NCI-H82 (cell line): ENCODE measurements around the gene ARHGAP20.
A peak's percentile ranks its signal among the peaks of the same experiment; 100 is the strongest.

Source experiments
- DNase-seq: peaks from one replicate; lab custom pipeline; 2025; lab: John Stamatoyannopoulos, UW

The ARHGAP20 gene

DNA sequence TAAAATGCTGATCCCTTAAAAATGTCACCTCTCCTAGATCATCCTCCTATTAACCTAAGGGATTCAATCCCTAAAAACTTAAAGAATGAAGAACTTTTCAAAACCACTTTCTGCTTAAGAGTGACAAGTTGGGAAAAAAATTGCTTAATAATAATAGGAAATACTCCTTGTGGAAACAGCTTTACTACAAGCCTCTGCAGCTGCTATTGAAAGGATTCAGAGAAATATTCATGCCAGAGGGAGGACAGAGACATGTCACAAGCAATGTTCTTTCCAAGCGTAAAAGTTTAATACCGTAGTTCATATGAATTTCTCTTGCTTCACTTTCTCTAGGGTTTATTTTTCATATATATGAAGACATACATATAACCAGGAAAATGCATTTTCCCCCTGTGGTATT, 98.2 kb downstream of the ARHGAP20 start:
- DNase-seq = no peak

DNA sequence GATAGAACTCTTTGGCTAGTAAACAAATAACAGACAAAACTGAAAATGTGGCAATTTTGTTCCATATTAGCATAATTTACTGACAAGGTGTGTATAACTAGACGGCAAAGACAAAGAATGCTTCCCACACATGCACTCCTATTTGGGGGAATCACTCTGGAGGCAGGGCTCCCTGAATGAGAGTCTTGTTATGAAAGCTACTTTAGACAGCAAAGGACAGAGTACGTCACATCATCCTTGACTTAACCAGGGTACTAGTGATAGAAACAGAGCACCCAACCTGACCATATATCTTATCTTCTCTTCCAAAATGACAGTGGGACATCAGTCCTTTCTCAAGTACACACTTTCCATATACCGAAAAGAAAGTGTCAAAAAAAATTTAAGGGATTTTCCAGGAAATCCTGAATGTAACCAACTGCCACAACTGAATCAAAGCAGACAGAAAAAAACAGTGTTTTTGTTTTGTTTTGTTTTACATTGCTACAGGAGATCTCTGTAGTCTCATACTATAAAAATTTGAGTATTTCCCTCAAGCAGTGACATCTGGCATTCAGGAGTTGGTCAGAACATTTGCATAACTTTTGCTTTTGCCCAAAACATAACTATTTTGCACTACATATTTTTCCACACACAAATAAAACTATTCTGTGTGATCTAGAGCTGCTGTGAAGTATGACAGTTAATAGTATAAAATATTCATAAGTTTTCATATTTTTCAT, 98.9 kb downstream of the ARHGAP20 start:
- DNase-seq = no peak

DNA sequence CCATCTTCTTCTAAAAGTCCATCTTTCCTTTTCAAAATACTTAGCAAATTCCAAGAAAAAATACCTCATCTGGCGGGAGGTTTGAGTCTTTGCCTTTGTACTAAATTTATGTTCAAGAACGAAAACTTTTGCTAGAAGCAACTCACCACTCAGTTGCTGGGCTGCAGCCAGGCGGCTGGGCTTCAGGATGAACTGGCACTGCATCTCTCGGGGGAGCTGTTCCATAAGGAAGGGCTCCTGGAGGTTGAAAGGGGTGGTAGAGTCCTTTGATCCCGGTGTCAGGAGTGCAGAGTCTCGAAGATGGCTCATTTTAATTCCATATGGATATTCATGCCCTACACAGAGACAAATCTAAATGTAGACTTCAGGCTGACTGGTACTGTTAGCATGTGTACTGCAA, 105.8 kb downstream of the ARHGAP20 start:
- DNase-seq = peak; percentile 6

DNA sequence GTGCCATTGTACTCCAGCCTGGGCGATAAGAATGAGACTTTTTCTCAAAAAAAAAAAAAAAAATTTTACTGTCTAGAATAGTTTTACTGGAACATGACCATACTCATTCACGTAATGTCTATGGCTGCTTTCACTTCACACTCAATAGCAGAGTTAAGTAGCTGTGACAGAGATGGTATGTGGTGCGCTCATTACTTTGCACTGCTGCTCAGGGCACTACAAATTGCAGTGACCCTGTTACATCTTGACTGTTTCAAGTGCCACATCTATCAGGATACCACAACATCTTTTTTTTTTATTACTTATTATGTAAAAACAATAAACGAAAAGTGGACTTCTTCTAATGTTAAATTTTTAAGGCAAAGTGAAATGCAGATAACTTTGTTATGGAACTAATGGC, 110.3 kb downstream of the ARHGAP20 start:
- DNase-seq = no peak

DNA sequence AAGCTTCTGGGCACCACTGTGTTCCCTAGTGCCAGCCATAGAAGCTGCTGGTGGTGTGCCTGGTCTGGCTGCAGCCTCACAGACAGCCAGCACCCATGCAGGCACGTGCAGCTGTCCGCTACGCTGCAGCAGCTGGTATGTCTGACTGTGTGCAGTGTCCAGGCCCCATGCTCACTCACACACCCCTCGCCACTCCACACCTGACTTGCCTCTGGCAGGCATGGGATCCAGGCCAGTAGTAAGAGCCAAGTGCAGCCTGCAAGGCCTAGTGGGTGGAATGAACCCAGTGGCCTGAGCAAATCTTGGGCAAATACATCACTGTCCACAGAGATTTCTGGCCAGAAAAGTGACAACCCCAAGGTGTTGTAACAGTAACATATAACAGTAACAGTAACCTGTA, 111.9 kb downstream of the ARHGAP20 start:
- no peak for DNase-seq

DNA sequence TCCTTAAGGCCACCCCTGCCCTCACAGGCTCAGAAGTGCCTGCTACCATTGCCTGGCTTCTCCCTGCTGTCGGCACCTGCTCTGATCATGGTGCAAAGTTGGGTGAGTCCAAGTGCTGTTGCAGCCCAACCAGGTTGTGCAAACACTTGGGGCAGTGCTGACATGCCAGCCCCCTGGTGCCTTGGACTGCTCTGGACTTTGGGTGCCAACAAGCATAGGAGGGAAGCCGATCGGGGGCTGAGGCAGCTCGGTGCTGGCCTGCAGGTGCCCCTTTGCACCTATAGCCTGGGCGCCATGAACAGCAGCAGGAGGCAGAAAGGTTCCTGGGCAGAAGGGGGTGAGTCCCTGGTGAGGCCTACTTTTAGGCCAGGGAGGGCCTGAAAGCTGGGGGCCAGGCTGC, 113.0 kb downstream of the ARHGAP20 start:
- no peak for DNase-seq

DNA sequence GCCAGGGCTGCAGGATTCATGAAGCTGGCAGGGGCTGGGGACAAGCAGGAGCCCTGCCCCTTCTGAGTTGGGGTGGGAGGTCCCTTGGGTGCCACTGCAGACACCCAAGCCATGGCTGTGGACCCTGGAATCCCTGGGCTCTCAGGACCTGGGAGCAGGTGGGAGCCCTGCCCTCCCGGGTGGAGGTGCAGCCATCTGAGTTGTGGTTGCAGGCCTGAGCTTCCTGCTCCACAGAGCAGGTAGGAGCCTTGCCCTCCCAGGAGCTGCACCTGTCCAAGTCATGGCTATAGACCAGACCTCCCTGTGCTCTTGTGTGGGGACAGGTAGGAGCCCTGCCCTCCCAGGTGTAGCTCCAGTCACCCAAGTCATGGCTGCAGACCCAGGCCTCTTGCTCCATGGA, 113.5 kb downstream of the ARHGAP20 start:
- no peak for DNase-seq

DNA sequence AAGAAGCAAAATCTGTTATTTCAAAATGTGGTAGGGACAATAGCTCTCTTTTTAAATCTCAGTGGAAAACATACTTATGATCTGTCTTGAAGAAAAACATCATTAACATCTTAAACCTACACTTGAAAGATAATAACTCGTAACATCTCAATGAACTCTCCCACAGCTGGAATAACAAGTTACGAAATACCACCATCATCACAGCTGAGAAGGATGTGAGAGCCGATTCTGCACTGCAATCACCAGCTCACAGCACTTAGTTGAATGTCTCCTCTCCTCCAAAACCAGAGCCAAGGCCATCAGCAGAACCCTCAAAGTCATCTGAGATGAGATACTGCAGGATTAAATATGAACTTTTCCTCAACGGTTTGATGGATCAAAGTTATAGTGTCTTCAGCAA, 124.3 kb downstream of the ARHGAP20 start:
- no peak for DNase-seq

DNA sequence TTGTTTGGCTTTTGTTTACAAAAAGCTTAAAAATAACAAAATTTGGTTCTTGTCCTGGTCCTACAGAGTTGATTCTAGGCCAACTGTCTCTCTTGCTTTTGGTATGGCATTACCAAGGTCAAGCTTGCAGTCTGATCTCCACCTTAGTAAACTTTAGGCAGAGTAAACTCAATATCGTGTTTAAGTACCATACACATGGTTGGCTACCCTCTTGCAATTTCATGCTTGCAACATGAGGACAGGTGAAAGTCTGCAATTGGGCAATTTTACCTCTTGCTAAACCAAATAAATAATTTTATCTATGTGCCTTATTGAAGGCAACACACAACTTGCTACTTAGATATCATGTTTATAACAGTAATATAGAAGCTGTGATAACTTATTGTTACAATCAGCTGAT, 125.1 kb downstream of the ARHGAP20 start:
- no peak for DNase-seq

DNA sequence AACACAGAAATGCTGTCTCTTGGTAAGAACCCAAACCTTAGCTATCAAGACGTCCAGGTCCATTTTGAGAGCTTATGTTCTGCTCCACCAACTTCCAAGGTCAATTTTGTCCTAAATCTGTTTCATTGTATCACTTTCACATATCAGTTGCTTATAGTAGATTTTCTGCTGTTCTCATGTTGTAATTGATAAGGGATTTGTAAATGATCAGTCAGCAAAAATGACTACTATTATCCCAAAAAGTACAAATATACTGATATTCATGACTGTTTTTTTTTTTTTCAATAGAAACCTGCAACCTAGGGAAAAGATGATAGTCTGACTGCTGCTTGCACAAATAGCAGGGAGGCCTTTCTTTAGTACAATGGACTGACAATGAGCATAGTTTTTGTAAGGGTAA, 128.1 kb downstream of the ARHGAP20 start:
- no peak for DNase-seq

DNA sequence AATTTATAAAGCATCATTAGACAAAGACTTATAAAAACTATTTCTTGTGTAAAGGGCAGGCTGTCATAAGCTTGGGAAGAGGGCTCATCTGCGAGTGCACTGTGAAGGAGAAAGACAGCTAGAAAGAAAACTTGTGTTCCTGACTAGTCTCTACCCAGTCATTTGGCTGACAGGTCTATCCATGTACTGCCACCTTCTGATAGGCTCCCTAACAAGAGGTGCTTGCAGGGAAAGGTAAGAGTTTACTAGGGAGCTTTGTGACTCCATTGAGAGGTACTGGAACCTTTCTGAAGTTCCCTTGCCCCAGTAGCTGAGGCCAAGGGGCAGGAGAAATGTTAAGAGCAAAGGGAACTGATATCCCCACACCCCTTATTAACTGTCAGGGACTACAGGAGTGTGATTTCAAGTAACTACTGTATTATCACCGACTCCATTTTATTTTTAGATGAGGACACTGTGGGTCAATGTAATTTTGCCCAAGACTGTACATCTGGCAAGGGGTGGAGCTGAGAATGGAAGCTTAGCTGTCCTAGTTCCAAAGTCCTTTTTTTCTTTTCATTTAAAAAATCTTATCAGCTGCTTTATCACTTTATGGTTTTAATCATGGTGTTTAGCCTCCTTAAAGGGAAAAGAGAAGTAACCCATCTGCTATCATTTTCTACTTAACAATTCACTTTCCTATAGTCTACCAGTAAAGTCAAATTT, 129.4 kb downstream of the ARHGAP20 start:
- DNase-seq = peak; percentile 11

DNA sequence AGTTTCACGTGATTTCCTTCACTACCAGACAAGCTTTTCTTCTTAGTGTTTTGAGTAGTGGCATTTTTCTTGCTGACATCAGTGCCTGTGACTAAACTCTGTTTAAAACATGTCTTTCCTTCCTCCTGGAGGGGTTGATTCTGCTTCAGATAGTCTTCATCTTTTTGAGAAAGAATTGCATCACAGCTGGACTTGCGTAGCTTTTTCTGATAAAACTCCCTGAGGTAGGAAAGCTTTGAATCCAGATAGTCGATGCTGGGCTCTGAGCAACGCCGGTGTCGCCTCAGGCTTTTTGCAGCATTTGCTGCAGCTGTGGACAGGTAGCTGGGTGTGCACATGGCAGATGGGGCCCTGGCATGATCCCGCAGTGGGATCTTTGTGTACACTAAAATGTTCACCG, 131.7 kb downstream of the ARHGAP20 start:
- DNase-seq = no peak

DNA sequence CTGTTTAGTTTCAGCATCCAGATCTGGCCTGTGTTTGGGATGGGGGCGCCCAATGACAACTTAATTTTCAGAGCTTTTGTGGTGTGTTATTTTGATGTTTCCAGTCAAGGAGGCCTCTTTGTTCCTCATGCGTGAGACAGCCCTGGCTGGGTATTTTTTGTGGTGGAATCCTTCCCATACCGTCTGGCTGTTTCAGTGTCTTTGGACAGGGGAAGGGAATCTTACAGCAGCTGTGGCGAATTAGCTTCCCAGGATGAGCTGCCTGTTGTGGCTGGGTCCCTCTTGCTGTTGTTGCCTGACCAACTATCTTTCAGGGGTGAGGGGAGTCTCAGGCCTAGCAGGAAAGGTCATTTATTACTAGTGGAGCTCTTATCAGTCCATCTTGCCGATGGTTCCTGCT, 138.8 kb downstream of the ARHGAP20 start:
- DNase-seq = peak; percentile 20

DNA sequence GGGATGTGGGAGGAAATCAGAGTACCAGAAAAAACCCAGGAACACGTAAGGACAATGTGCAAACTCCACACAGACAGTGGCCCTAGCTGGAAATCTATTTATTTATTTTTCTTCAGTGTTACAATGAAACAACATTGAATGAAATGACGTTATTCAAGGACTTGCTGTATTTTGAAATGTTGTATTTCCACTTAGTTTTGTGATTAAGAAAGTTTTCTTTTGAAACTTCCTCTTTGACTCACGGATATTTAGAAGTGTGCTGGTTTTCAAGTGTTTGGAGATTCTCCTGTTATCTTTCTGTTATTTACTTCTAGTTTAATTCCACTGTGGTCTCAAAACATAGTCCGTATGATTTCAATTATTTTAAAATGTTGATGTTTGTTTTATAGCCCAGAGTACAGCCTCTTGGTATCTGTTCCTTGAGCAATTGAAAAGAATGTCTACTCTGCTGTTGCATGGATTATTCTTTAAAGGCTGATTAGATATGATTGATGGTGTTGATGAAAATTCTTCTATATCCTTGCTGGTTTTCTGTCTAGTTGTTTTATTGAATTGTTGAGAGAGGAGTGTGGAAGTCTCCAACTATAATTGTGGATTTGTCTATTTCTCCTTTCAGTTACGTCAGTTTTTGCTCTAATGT, 141.0 kb downstream of the ARHGAP20 start:
- DNase-seq = no peak

DNA sequence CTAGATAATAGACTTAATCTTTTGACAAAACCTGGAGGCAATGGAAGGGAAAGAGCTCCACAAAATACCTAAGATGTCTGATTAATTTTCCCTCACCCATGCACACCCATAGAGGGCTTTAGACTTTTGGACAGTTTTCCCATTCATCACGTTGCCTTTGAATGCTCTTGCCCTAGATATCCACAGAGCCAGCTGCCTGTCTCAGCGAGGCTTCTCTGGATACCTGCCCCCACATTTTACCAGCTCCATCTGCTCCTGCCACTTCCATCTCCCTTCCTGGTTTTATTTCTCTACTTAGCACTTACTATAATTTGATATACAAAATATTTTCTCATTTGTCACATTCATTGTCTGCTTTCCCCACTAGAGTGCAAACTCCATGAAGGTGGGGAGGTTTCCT, 145.7 kb downstream of the ARHGAP20 start:
- no peak for DNase-seq

DNA sequence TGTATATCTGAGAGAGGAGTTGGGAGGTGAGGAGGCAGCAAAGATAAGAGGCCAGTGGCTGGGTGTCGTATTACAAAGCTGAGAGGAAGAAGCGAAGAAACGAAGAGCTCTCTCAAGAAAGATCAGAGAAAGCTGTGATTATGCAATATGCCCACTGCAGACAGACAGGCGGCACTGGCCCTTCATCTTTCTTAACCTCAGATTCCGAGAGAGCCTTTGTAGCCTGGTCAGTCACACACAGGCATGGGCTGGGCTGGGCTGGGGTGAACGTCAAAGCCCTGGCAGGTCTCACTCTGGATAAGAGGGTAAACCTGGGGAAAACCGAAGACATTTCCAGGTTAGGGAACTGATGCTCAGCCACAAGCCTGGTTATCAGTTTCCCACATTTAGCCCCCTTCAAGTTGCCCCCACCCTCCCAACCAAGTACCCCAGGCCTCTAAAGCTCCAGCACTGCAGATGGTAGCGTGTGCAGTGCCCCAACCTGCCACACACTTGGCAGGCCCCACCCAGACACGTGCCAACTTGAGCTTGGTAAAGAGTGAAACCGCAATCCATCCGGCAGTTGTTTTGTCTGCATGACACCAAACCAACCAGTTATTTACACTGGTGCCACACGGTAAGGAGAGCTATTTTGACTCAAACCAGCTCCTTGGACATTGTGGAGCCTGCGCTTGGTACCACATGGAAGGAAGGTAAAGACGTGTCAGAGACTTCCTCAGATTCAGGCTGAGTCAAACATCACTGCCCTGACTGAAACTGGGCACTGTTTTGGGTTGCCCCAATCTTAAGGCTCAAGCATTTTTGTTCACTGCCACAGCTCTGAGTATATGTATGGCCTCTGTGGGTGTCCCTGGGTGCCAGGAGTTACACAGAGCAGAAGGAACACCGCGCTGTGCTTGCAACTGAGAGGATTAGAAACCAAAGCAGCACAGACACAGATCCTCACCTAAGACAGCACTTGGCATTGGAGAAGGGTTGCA, 146.6 kb downstream of the ARHGAP20 start:
- peak; percentile 11 for DNase-seq

DNA sequence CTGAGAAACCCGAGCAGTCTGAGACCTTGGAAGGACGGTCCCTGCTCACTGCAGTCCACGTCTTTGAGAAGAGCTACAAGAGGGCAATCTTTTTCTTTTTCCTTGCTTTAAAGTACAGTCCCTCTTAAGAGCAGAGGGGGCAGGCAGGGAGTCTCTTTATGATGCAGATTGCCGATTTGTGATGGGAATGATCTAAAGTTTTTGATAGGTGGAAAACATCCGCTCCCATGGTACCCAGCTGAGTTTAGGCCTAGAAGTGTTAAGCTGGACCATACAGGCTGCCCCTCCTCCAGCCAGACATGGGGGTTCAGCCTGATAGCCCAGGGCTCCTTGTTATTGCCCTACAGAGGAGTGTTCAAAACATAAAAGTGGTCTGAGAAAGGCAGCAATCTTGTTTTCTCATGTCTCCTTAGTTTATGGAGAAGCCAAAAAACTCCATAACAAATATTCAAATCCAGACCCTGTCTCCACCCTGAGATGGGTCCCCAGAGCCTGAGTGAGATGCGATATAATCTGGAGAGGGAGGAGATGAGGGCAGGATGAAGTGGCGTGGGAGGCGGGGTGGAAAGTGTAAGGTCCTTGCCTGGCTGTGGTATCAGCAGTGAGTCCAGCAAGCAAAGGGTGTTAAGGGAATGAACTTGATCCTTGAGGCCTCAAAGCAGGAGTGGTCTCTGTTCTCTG, 147.4 kb downstream of the ARHGAP20 start:
- DNase-seq = no peak

DNA sequence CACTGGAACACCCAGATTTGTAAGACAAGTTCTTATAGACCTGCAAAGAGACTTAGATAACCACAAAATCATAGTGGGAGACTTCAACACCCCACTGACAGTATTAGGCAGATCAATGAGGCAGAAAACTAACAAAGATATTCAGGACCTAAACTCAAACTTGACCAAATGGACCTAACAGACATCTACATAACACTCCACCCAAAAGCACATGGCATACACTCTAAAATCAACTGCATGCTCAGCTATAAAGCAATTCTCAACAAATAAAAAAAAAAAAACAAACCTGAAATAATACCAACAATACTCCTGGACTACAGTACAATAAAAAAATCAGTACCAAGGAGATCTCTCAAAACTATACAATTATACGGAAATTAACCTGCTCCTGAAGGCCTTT, 167.5 kb downstream of the ARHGAP20 start:
- DNase-seq = no peak

DNA sequence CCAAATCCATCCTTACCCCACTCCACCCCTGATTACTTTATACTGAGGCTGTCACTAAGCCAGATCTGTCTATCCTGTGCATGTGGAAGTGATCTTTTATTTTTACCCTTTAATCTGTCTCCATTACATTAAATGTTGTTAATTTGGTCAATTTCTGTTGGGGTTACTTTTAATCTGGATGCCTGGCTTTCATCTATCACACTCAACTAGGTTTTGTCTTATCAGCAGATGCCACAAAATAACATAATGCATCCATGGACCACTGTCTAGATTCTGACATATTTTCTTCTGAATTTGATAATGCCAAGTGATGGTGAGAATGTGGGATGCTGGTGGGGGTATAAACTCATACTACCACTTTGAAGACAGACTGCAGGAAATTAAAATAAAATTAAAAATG, 174.1 kb downstream of the ARHGAP20 start:
- DNase-seq = no peak

DNA sequence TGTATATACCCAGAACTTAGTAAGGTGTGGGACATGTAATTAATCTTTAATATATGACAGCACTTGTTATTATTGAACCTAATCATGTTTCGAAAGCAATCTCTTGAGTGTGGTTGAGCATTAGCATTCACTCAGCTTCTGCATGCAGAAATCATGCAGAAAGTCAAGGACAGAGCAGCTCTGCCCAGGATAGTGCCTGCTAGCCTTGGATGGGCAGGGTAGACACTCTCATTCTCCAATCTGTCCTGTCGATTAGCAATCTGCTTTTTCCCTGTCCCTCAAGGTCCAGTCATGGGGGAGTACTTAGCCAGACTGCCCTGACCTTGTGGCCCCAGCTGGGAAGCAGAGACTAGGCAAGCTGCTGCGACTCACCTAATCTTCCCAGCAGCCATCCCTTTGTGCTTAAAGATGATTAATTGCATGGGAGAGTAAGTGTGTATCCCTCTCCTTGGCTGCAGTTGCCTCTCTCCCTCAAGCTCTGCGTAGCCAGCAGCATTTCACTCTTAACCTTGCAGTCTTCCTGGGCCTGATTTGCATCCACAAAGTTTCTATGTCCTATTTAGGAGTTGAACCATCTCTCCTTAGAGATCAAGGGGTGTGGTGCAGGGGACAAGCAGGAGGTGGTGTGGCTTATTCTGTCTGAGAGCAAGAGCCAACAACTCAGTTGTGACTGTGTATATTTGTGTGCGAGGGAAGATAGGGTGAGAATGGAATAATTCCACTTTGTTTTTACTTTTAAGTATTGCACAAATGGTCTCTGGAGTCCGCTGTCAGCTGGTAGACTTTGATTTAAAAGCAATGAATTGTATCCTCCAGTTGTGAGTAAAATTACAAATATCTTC, 181.1 kb downstream of the ARHGAP20 start:
- DNase-seq = peak; percentile 91

DNA sequence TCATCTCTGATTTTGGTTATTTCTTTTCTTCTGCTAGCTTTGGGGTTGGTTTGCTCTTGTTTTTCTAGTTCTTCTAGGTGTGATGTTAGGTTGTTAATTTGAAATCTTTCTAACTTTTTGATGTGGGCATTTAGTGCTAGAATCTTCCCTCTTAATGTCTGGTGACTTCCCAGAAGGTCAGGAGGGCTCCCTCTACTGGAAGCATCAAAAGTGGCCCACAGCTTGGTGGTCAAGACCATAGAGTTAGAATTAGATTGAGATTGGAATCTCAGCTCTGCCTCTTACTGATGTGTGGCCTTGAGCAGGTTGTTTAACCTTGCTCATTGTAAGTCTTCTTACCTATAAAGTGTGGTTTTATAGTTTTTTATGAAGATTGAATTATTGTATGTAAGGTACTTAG, 183.2 kb downstream of the ARHGAP20 start:
- peak; percentile 6 for DNase-seq
